ENCODE measurements around the gene INSYN1. TPM values are rescaled to one million over a fixed set of nuclear protein-coding genes. Genes with fewer than 3 reads are reported as not detected.
"Not testable (repeated sequence)": the region's sequence is repeated elsewhere in the genome, so short reads cannot be mapped to it uniquely, and the experiment has no call there.

INSYN1 gene
- total RNA-seq, 2 donors from 2014 or later = 17.3 to 26.0 TPM

DNA sequence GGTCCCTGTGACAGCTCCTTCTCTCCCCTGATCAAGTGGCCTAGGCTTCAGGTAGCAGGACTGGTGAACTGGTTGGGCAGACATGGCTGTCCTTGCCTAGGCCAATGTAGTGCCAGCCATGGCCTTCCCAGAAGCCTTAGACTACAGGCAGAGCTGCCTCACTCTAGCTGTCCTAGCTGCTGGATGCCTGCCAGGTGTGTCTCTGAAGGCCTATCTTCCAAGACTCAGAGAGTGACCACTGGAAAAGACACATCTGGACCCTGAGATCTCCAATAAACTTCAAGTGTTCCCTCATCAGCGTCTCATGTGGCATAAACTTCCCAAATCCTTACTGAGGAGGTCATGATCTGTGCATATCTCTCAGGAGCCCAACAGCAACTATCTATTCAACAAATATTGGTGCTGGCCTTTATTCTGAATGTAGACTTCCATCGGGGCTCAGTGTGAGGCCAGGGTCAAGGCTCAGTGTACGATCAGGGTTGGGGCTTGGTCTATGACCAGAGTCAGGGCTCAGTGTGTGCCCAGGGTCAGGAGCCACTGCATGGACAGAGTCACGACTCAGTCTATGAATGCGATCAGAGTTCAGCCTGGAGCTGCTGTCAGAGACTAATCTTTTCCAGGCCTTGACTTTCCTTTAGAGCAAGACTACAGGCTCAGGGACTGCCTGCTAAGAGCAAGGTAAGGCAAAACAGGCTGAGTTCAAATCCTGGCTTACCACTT lies 36.5 kb upstream of the INSYN1 start:
- Histone ChIP-seq H3K27ac (no peak overlapping the region), H3K27me3 (replicated peaks; ENCODE audit: insufficient read depth) (no peaks in the 10 kb centered on the region), H3K36me3 (no peaks in the 10 kb centered on the region), H3K9me3 (no peaks in the 10 kb centered on the region), H3K4me1 (replicated peaks) (peaks cover 5% of the 10 kb centered on the region), H3K4me3 (no peak overlapping the region)
- WGBS = 76% methylated on average over 5 of the region's 5 CpGs
- TF ChIP-seq, protein P1, sequence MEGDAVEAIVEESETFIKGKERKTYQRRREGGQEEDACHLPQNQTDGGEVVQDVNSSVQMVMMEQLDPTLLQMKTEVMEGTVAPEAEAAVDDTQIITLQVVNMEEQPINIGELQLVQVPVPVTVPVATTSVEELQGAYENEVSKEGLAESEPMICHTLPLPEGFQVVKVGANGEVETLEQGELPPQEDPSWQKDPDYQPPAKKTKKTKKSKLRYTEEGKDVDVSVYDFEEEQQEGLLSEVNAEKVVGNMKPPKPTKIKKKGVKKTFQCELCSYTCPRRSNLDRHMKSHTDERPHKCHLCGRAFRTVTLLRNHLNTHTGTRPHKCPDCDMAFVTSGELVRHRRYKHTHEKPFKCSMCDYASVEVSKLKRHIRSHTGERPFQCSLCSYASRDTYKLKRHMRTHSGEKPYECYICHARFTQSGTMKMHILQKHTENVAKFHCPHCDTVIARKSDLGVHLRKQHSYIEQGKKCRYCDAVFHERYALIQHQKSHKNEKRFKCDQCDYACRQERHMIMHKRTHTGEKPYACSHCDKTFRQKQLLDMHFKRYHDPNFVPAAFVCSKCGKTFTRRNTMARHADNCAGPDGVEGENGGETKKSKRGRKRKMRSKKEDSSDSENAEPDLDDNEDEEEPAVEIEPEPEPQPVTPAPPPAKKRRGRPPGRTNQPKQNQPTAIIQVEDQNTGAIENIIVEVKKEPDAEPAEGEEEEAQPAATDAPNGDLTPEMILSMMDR (IDR thresholded peaks at IDR 0.05) = no peak
- TF ChIP-seq POLR2A (IDR thresholded peaks at IDR 0.05) (no peak), POLR2AphosphoS5 (IDR thresholded peaks at IDR 0.05) (no peak)
- intact Hi-C loops (cut with DNase I) = no loop called here
- DNase-seq (ENCODE audit: low spot score) = no peak

GRCh38 chr15:73787621-73788020 lies 34.5 kb upstream of the INSYN1 start:
- intact Hi-C loops (cut with DNase I) = no loop called here
- WGBS = 86% methylated on average over 1 of the region's 1 CpG
- peaks cover 5% of the 10 kb centered on the region for H3K4me1 ChIP-seq (replicated peaks)
- no peaks in the 10 kb centered on the region for H3K9me3 ChIP-seq
- no peak for DNase-seq (ENCODE audit: low spot score)
- H3K27me3 ChIP-seq (replicated peaks; ENCODE audit: insufficient read depth) = no peaks in the 10 kb centered on the region
- H3K27ac ChIP-seq = no peak overlapping the region
- no peak for TF ChIP-seq POLR2A (IDR thresholded peaks at IDR 0.05)
- TF ChIP-seq, protein P1 (IDR thresholded peaks at IDR 0.05) = no peak
- TF ChIP-seq POLR2AphosphoS5 (IDR thresholded peaks at IDR 0.05) = no peak
- no peak overlapping the region for H3K4me3 ChIP-seq
- H3K36me3 ChIP-seq = no peaks in the 10 kb centered on the region

DNA sequence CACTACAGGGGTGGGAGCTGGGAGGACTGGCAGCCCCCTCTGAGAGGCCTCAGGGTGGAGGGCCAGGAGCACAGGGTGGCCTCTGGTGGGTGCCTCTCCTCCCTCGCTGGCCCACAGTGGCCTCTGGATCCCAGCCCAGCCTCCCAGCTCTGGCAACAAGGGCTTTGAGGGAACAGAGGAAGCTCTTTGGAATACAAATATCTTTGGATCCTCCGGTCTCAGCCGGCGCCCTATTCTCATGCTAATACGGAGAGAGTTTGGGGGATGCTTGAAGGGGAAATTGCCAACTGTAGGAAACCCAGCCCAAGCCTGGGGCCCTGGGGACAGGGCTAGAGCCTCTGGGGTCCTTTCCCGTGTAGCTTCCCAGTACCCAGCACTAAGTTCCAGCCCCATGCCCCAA lies 33.4 kb upstream of the INSYN1 start:
- Histone ChIP-seq H3K27me3 (replicated peaks; ENCODE audit: insufficient read depth) (no peaks in the 10 kb centered on the region), H3K27ac (peak overlapping the region; percentile 29 to 43), H3K4me1 (replicated peaks) (peaks cover 5% of the 10 kb centered on the region), H3K4me3 (no peak overlapping the region), H3K36me3 (no peaks in the 10 kb centered on the region), H3K9me3 (no peaks in the 10 kb centered on the region)
- intact Hi-C loops (cut with DNase I) = no loop called here
- TF ChIP-seq, protein P1 (IDR thresholded peaks at IDR 0.05) = no peak
- no peak for TF ChIP-seq POLR2A (IDR thresholded peaks at IDR 0.05)
- no peak for TF ChIP-seq POLR2AphosphoS5 (IDR thresholded peaks at IDR 0.05)
- WGBS = 36% methylated on average over 6 of the region's 6 CpGs
- DNase-seq (ENCODE audit: low spot score) = no peak

DNA sequence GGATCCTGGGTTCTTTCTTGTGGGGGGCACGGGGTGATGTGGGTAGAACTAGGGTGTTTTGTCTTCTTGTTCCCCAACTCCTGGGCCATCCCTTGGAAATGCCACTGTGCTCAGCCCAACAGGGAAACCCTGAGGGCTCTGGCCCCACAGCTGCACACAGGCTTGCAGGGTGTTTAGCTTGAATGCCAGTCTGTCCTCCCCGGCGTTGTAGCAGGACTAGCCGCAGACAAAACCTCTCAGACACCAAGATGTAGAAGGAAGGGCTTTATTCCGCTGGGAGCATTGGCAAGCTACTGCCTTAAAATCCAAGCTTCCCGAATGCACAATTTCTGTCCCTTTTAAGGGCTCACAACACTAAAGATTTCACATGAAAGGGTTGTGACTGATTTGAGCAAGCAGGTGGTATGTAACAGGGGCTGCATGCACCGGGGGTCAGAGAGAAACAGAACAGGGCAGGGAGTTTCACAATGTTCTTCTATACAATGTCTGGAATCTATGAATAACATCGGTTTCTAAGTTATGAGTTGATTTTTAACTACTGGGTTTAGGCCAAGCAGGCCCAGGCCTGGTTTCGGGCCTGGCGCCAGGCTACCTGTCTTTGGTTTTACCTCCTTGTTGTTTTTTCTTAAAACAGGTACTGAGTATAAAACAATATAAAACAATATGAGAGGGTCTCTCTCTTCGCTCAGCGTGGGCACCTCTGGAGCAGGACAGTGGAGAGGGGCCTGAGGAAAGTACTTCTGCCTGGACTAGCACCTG lies 32.3 kb upstream of the INSYN1 start:
- H3K9me3 ChIP-seq; intact Hi-C loops (cut with DNase I); DNase-seq (ENCODE audit: low spot score); H3K36me3 ChIP-seq; H3K4me3 ChIP-seq; H3K27me3 ChIP-seq (replicated peaks; ENCODE audit: insufficient read depth); H3K4me1 ChIP-seq (replicated peaks): not testable (repeated sequence)
- H3K27ac ChIP-seq = peak overlapping the region in 1 of 2 donors; percentile 4
- peak; percentile 6 for TF ChIP-seq POLR2AphosphoS5 (IDR thresholded peaks at IDR 0.05)
- 37% methylated on average over 12 of the region's 12 CpGs for WGBS

DNA sequence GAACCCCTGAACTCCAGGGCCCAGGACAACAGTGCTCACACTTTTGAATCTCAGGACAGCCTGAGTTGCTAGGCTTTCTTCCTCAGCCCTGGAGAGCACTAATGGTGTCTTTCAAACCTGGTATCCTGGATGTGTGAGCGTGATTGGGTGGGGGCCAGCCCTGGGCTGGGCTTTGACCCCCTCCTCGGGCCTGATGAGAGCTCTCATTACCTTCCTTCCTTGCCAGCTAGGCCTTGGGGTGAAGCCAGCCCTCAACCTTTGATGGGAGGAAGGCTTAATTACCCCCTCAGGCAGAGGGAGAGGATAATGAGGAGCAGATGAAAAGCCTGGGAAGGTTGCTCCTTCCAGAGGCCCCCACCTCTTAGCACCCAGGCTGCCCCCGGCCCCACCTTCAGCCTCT lies 31.1 kb upstream of the INSYN1 start:
- H3K27me3 ChIP-seq (replicated peaks; ENCODE audit: insufficient read depth) = no peaks in the 10 kb centered on the region
- no peak overlapping the region for H3K4me3 ChIP-seq
- intact Hi-C loops (cut with DNase I) = no loop called here
- peak overlapping the region in 1 of 2 donors; percentile 28 for H3K27ac ChIP-seq
- TF ChIP-seq POLR2A (IDR thresholded peaks at IDR 0.05) = no peak
- TF ChIP-seq POLR2AphosphoS5 (IDR thresholded peaks at IDR 0.05) = no peak
- TF ChIP-seq, protein P1 (IDR thresholded peaks at IDR 0.05) = no peak
- no peaks in the 10 kb centered on the region for H3K36me3 ChIP-seq
- H3K9me3 ChIP-seq = no peaks in the 10 kb centered on the region
- 47% methylated on average over 3 of the region's 3 CpGs for WGBS
- DNase-seq (ENCODE audit: low spot score) = no peak
- H3K4me1 ChIP-seq (replicated peaks) = peaks cover 5% of the 10 kb centered on the region

All from prostate gland (tissue), 2 donors.